Activated CD4-positive, alpha-beta T cell treated with anti-CD3 and anti-CD28 coated beads, Interleukin-2, amount 50 U/mL, for 48 hours (primary cell): ENCODE data around the gene FADS3.
A peak's percentile ranks its signal among the peaks of the same experiment; 100 is the strongest.

Source experiments
- DNase-seq, 2 experiments: peaks; one replicate each; pipeline ENCODE4 v3.0.0-alpha.2; 2020

FADS3 gene

DNA sequence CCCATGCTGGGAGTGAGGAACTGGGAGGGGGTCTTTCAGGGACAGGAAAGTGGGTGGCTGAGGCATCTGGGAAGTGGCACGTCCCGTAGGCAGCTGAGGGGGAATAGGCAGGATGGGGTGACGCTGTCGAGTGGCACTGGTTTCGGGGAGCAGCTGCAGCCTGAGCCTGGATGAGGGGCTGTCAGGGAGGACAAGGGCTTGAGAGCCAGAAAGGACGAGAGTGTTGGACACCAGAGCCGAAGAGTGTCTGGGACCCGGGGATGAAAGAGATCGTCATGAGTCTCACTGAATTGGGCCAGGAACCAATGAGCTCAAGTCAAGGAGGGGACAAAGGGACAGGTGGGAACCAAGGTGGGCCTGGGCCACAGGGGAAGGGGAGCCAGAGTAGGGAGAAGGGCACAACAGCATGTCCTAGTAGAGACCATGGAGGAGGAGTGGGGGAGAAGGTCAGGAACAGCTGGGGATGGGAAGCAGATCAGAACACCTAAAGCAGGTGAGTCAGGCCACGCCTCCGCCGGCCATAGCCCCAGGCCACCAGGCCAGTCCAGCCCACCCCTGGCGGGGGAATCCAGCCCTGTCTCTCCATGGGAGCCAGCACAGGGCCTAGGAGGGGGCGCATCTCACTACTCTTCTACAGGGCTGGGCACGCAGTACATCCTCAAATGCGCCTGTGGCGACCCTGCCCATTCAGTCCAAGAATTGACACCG is 21.8 kb upstream of the FADS3 start:
- no peak for DNase-seq

DNA sequence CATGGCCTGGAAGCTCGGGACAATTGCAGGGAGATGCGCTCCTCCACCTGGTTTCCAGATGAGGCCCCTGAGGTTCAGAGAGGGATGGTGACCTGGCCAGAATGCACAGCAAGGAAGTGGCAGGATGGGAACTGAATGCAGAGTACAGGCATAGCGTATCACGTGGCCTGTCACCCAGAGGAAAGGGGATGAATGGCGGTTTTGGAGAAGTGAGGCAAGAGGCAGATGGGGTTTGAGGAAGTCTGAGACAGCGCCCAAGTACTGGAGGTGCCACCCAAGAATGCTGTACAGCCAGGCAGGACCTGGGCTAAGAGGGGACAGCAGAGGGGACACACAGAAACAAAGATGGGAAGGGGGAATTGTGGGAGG is 21.2 kb upstream of the FADS3 start:
- DNase-seq, result no peak

DNA sequence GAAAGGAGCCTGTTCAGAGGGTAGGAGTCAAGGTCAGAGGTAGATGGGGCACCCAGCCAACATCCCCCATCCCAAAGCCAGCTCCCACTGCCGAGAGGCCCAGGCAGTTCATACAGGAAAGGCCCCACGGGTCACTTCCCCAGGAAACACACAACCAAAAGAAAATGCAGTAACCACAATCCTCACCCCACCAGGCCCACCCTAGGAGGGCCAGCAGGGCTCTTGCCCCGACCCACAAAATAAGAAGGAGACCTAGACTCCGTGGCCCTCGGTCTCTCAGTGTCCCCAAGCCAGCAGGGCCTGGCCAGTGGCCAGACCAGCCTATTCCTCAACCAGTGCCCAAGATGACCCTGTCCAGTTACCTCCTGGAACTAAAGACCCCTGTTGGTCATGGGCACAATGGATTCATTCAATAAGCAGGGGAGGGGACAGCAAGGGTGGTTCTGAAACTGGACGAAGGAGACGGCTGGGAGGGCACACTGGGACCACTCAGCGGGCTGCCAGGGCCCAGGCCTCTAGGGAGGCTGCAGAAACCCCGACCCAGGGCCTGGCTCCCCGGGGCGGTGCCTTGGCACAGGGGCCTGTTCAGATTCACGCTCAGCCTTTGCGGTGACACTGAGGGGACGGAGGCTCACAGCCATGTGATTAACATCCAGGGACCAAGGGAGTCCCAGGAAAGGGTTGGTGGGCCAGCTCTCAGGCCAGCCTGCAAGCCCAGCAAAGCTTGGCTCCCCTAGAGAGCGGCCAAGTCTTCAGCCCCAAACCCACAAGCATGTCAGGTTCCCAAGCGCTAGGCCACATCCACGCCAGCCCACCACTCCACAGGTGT is 20.6 kb upstream of the FADS3 start:
- DNase-seq, result no peak

DNA sequence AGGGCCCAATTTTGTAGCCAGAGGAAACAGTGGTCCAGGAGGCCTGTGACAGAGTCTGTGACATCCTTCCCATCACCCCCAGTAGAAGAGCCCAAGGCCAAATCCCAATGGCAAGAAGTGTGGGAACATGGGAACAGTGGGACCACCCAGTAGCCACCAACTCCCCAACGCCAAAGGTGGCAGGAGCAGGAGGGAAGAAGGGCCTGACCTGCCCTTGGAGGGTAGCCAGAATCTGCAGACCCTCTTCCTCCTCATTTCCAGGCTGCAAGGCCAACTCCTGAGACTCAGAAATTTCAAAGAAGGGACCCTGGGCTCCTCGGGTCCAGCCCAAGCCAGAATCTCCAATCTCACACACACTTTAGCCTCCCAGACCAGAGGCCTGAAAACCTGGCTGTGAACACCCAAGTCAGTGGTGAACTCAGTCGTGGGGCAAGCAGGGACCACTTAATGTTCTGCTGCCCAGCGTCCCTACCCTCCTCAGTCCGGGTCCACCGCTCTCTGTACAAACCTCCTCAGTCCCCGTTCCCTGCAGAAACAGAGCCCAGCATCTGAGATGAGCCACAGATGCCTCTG is 19.9 kb upstream of the FADS3 start:
- DNase-seq, result no peak

DNA sequence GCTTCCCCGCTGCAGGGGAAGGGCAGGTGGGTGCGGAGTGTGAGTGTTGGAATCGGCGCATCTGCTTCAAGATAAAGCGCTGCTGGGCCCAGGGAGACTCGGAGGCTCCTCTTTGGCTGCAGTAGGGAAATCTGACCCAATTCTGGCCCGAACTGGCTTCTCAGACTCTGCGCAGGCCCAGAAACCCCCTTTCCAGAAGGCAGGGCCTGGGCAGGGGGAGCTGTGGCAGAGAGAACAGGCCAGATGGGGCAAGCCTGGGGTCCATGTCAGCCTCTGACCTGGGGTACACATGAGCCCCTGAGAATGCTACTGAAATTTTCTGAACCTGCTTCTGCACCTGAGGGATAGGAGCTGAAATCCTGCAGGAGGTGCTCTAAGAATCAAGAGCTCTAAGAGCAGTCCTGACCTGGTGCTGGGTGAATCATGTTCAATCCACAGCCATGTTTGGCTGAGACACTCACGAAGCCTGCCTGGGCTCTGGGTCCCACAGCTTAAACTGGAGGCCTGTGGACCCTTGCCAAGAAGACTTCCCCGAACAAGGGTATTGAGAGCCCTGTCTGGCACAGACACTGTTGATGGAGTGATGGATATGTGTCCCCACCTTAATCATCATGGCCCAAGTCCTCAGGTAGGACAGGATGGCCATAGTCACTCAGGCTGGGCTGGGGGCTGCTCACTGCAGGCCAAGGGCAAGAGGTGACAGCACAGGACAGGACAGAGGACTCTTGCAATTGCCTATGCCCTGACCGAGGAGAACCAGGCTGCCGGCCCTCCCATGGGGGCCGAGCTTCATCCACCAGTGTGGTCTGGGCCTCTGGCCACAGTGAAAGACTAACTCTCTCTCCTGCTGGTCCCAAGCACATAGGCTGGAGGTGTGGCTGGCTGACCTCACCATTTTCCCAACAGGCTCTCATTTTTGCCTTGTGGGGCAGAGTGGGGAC is 19.1 kb upstream of the FADS3 start:
- DNase-seq, result no peak

DNA sequence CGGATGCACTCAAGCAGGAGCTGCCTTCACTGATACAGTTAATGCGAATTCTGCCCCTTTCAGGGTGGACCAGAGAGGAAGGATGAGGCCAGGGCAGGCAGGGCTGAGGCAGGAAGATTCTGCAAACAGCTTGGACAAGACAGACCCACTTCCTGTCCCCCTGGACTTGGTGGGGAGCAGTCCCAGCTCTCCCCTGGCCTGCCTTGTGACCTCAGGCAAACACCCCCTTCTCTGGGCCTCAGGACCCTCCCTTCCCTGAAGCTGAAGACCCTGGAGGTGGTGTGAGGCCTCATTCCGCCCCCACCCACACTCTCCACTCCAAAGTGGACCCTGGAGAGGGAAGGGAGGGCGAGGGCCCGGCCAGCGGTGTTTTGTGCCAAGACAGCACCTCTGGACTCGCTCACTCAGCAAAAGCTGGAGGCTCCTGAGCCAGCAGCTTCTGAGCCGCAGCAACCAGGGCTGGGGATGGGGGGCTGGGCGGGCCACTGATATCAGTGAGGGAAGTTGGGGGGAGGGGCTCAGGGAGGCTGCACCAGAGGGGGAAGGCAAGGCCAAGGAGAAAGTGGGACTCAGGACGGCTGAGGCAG is 17.5 kb upstream of the FADS3 start:
- no peak for DNase-seq

DNA sequence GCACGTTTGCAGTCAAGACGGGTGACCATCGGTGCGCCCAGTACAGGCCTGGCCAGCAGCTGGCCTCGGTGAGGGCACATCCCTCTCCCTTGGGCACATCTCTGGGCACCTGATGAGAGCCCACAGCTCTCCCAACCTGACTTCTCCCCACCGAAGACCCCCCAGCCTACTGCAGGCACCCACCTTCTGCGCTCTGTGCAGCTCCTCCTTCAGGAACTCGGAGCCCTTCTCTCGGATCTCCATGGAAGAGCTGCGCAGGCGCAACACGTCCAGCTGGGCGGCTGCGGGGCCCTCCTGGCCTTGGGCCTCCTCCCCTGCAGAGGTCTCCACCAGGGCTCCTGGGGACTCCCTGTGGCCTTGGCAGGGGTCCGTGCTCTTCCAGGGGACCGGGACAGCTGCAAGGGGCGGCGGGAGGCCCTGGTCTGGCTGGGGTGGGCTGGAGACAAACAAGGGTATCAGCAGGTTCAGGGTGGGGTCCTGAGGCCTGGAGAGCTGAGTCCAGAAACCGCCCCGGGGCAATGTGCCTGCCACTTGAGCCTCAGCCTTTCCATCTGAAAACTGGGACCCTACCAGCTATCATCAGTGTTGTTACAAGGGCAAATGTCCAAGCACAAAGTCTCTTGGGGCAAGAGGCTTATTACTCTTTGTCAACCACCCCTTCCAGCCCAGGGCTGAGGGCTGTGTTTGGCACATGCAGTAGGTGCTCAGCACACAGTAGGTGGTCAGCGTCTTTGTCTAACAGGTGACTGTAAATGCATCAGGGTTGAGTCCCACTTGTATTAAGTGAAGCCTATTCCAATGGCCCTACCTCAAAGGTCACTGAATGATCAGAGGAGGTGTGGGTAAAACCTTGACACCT is 16.8 kb upstream of the FADS3 start:
- no peak for DNase-seq

DNA sequence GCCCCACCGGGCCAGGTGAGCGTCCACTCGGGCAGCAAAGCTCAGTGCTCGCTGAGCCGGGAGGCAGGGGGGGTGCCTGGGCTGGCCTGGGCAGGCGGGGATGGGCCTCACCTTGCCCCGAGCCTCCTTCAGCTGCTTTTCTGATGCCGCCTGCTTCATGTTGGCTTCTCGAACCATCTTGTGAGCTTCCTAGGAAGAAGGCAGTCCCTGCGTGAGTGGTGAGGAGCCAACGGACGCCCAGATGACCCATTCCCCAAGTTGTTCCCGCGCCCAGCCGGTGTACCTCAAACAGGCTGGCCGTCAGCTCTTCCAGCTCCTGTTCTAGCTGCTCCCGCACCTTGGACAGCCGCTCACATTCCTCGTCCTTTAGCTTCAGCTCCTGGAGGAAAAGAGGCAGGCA is 15.9 kb upstream of the FADS3 start:
- no peak for DNase-seq

DNA sequence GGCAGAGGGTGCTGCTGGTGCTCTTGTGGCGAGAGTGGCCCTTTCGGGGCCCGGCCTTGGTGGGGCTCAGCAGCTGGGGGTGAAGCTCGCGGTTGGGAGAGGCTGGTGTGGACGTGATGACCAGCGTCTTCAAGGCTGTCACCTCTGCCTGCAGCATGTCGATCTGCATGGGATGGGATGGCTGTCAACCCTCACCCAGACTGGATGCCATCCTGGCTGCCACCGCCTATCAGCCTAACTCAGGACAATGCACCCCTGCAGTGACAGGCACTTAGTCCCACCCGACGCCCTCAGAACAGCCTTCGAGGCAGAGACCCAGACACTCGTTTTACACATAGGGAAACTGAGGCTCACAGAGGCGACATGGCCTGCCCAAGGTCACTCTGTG is 15.2 kb upstream of the FADS3 start:
- no peak for DNase-seq

DNA sequence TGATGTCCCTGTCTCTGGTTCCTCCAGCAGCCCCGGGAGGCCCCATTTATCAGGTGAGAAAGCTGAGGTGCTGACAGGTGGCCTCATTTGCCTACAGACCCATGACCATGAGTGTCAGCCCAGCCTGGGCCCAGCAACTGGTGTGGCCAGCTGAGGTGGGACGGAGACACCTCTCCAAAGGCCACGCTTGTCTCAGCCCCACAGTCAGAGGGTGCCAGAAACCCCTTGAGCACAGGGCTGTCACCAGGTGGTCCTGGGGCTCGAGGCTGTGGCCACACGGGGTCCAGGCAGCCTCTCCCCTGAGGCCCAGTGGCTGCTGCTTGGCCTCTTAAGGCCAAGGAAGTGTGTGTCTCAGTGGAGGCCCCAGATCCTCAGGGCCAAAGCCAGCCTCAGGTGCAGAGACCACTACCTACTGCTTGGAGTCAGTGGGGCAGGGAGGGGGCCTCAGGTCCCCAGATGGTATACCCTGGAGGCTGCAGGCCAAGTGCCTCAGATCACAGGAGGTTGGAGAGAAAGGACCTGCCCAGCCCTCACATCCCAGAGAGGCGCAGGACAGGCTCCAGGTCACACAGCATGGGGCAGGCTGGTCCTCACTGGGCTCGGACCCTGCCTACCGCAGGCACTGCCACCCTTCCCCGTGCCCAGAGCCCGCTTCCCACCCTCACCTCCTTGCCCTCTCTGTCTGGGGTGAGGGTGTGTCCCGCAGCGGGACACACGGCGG is 14.6 kb upstream of the FADS3 start:
- DNase-seq, result no peak

DNA sequence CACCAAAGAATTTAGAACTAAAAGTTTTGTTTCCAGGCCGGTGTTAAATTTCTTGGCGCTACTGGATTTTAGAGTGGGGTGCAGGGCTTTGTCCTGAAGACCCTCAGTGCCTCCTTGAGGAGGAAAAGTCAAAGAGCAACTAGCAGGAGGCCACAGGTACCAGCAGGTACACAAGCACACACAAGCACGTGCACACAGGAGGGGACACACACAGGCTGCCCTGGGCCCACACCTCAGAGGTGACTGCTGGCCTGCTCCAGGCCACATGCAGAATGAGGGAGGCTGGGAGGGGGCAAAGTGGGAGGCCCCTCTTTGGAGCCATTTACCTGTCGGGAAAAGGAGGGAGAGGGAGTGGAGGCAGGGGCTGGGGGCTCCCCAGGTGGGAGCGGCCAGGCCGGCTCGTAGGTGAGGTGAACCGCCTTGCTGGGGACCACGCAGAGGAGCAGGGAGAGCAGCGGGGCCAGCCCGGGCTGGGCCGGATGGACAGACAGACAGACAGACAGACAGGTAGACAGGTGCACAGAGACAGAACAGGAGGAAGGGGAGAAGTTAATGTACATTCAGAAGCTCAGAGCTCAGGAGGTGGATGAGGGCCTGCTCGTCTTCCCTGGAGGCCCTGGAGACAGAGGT is 13.8 kb upstream of the FADS3 start:
- no peak for DNase-seq

DNA sequence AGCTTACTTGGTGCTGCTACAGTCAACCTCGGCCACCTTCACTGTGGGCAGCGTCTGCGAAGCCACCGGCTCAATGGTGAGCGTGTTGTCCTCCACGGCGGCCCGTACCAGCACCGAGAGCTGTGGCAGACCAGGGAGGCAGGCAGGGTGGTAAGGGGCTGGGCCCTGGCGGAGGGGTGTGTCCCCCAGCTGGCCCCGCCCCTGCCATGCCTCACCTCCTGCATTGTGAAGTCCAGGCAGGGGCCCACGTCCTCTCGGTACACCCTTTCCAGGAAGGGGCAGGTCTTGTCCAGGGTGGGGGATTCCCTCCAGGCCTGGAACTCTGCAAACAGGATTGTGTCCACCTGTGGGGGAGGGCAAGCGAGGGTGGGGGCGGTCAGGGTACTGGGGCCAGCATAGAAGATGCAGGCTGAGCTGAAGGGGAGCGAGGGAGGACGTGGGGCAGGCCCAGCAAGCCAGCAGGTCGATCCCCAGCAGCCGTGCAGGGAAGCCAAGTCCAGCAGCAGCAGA is 13.2 kb upstream of the FADS3 start:
- DNase-seq, result peak; percentile 15 to 41

DNA sequence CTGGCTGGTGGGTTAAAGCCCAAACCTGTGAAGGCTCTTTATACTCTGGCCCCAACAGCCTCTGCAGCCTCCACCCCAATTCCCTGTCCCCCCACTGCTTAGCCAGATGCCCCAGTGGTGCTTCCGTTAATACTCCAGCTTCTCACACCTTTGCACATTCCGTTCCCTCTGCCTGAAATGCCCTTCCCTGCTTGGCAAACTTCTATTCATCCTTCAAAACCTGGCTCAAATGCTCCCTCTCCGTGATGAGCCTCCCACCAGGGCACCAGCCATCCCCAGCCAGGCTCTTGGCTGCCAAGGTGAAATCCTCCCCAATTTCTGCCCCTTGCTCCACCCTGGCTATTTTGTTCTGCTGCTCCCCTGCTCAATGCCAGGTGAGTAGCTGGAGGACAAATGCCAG is 12.5 kb upstream of the FADS3 start:
- DNase-seq, result no peak

DNA sequence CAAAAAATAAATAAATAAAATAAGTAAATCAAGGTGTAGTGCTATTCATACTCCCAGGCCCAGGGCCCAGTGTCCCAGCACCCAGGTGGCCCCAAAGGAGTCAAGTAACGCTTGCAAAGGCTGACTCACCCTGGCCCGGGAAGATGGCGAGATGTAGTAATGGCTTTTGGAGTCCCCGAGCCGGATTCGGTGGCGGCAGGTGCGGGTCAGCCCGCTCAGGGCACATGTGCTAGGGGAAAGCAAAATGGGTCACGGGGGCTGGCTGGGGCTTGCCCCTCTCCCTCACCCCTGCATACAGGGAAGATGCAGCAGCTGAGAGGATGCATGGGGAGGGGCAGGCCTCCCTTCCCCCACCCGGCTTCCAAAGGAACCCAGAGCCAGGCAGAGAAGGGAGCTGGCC is 11.0 kb upstream of the FADS3 start:
- no peak for DNase-seq

DNA sequence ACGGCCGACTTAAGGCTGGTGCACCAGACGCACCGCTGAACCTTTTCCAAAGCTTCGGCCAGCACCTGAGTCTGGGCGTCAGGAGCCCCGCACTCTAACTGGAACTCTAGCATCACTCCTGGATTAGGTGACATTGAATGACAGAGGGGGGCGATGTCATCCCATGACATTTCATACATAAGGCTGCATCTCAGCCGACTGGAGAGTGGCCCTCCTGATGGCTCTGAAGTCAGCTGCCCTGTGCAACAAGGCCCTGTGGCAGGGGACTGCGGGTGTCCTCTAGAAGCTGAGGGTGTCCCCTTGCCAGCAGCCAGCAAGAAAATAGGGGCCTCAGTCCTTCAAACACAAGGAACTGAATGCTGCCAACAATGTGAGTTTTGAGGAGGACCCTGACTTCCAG is 10.1 kb upstream of the FADS3 start:
- DNase-seq, result no peak

DNA sequence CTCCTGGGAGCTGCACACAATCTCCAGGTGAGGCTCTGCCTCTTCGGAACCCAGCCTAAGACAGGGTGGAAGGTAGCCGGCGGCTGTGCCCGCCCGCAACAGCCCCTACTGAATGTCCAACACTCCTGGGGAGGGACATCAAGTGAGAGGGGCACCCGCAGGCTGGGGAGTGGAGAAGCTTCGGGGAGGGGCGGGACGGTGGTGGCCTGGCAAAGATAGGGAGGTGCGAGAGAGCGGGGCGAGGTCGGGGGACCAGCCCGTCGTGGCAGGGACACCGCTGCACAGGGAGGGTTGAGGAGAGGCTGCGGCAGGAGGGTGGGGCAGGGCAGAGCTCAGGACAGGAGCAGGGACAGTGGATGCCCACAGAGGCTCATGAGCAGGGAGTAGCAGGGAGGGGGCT is 8.9 kb upstream of the FADS3 start:
- no peak for DNase-seq

DNA sequence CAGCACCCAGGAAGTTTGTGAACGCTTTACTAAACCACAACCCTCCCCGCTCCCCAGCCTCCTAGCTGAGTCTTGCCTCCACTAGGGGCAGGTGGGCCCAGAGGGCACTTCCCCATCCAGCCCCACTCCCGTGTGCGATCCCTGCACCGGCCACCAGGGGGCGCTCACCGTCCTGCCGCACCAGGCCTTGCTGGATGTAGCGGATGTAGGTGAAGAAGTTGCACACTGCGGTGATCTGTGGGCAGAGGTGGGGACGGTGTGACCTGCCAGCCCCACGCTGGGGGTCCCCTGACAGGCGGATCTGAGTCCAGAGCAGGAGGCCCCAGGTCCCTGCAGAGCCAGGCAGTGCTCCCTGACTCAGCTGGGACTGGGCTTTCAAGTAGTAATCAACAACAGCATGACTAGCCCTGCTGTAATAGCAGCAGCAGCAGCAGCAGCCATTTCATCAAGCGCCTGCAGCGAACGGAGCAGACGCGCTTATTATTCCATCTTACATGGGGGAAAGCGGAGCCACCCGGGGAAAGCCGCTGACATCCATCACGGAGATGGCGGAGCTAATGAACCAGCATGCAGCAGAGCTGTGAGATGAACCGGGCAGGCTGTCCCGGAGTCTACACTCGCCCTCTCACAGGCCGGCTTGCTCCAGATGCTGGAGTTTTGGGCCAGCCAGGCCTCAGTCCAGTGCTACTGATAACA is 7.9 kb upstream of the FADS3 start:
- peak; percentile 94 for DNase-seq

DNA sequence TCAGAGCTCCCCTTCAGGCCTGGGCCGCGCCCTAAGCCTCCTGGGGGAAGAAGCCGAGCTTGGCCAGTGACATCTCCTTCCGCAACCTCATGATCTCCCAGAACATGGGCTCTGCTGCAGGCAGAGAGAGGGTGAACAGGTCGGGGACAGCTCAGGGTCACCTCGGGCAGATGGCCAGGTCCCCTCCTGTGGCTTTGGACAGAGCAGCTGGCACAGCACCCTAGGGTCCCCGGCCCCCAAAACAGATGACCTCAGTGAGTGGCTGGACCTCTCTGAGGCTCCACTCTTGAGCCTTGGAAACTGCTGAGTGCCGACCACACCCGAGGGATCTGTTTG is 6.9 kb upstream of the FADS3 start:
- DNase-seq, result no peak

DNA sequence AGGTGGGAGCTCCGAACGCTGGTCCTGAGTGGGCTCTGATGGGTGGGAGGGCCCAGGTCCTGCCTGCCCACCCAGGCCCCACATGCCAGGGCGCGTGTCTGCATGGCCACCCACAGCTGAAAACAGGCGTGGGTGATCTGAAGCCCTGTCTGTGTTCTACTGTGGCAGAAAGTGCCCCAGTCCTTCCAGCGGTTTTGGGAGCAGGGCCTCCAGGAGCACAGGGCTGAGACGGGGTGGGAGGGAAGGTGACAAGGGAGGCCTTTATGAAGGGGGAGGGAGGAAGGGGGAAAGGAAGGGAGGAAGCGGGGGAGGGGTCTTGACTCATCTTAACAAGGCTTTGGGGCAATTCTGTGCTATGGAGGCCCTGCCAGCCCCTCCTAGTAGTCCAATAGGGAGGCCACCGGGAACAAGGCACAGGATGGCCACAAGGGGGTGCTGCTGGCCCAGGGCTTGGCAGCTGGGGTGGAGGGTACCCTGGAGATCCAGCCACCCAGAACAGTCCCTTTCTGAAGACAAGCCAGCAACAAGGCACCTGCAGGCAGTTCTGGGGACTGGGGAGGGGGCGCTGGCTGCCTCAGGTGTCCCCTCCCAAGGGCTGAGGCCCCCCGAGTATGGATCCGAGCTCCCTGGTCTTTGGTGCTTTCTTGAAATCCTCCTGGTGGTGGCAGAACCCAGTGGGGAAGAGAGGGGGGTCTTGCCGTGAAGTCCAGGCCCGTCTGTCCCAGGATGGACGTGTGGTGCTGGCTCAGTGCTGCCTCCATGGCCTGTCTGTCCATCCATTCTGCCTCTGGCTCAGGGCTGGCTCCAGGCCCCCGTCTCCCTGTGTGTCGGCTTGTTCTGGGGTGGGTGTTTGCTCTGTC is 6.3 kb upstream of the FADS3 start:
- peak; percentile 85 to 87 for DNase-seq
